CD4-positive, alpha-beta T cell (primary cell): ENCODE data around the gene SLC47A2. TPM values are rescaled to one million over a fixed set of nuclear protein-coding genes. Genes with fewer than 3 reads are reported as not detected.
"Not testable (repeated sequence)": the region's sequence is repeated elsewhere in the genome, so short reads cannot be mapped to it uniquely, and the experiment has no call there.

Experiments
- ATAC-seq: fragments of 200-7000 bp; cut with Tn5 transposase; one replicate; pipeline ENCODE4 v1.10.0; 2022; ENCODE audit warnings: mild to moderate bottlenecking; ENCODE audit not compliant: poor library complexity
- CTCF ChIA-PET: fragments of 350-600 bp; sonication (Branson Sonifier 250); formaldehyde crosslinking; loops from one replicate; lab custom pipeline; 2021; ENCODE audit warnings: antibody characterized with exemption, inconsistent platforms; lab: Charles Lee
- POLR2A ChIA-PET: fragments of 350-600 bp; sonication (Branson Sonifier 250); formaldehyde crosslinking; loops from one replicate; lab custom pipeline; 2021; ENCODE audit warnings: antibody characterized with exemption, inconsistent platforms; lab: Charles Lee
- DNase-seq, 14 experiments: peaks; one replicate each; pipeline ENCODE4 v3.0.0-alpha.2; 2013 to 2020; ENCODE audit warnings: mixed read lengths in 2 of 14
- H3K27ac ChIP-seq, 2 donors: one replicate each; pipeline versions ENCODE4 v1.5.1 to v1.7.0; 2013; ENCODE audit warnings: low read length in 2 of 2, low read depth in 1 of 2, mild to moderate bottlenecking in 1 of 2
- H3K27me3 ChIP-seq, 2 experiments: 1 replicate in 1 of 2; 2 replicates in 1 of 2; pipeline versions ENCODE4 v1.6.1 to v1.7.0; 2013; ENCODE audit warnings: low read length in 2 of 2, control low read depth in 1 of 2, mild to moderate bottlenecking in 1 of 2, moderate library complexity in 1 of 2; ENCODE audit not compliant: insufficient read depth in 2 of 2, control insufficient read depth in 1 of 2
- H3K36me3 ChIP-seq: one replicate; pipeline ENCODE4 v1.6.1; 2013; ENCODE audit warnings: low read length, control low read depth; ENCODE audit not compliant: insufficient read depth
- H3K4me1 ChIP-seq: one replicate; pipeline ENCODE4 v1.6.1; 2013; ENCODE audit warnings: low read length, control low read depth; ENCODE audit not compliant: insufficient read depth
- H3K4me3 ChIP-seq: one replicate; pipeline ENCODE4 v1.5.1; 2013; ENCODE audit warnings: mild to moderate bottlenecking, low read length, moderate library complexity
- H3K9me3 ChIP-seq, 2 experiments: 1 replicate in 1 of 2; 2 replicates in 1 of 2; pipeline versions ENCODE4 v1.6.1 to v1.7.0; 2013; ENCODE audit warnings: low read length in 2 of 2, mild to moderate bottlenecking in 2 of 2, control low read depth in 1 of 2, moderate library complexity in 1 of 2; ENCODE audit not compliant: control insufficient read depth in 1 of 2, insufficient read depth in 1 of 2
- H3K27ac Mint-ChIP-seq: one replicate; pipeline ENCODE4 v1.8.0; 2020; ENCODE audit warnings: mixed read lengths
- H3K27me3 Mint-ChIP-seq: one replicate; pipeline ENCODE4 v1.8.0; 2021; ENCODE audit warnings: mixed read lengths
- H3K36me3 Mint-ChIP-seq: one replicate; pipeline ENCODE4 v1.8.0; 2021; ENCODE audit warnings: low read depth, mixed read lengths
- H3K4me1 Mint-ChIP-seq: one replicate; pipeline ENCODE4 v1.8.0; 2021; ENCODE audit warnings: low read depth, mixed read lengths
- H3K4me3 Mint-ChIP-seq: one replicate; pipeline ENCODE4 v1.8.0; 2020; ENCODE audit warnings: mild to moderate bottlenecking, mixed read lengths
- H3K9me3 Mint-ChIP-seq: one replicate; pipeline ENCODE4 v1.8.0; 2020; ENCODE audit warnings: mixed read lengths
- CTCF ChIP-seq: fragments of 200-600 bp; IDR thresholded peaks from one replicate; pipeline ENCODE4 v1.8.0; 2022; ENCODE audit warnings: antibody characterized with exemption, mild to moderate bottlenecking
- intact Hi-C, 2 experiments: fragments of 100-400 bp; cut with DNase I in 1 of 2; cut with micrococcal nuclease in 1 of 2; formaldehyde crosslinking; loops; one replicate each; pipeline versions ENCODE4 v1.15.1 to v1.9.0; 2023 to 2025; cut with DNase I, micrococcal nuclease
- total RNA-seq, 174 experiments: library from RNA in 2 of 174; stranded (reverse) in 2 of 174; gene quantifications; one replicate each; pipeline ENCODE4 v1.2.3 and lab custom pipeline; 2021 to 2026

SLC47A2 gene
- total RNA-seq, 2 experiments from 2014 or later: not detected

- Histone ChIP-seq H3K27me3 (no peaks in the 10 kb centered on the region), H3K36me3 (peaks cover 17% of the 10 kb centered on the region), H3K4me3 (no peak overlapping the region), H3K4me1 (no peaks in the 10 kb centered on the region), H3K9me3 (no peaks in the 10 kb centered on the region), H3K27ac (no peak overlapping the region)
- no peak for DNase-seq
- H3K4me3 Mint-ChIP-seq: no peak overlapping the region
- H3K27me3 Mint-ChIP-seq: no peaks in the 10 kb centered on the region
- no peak for TF ChIP-seq CTCF
- intact Hi-C loops: no loop called here
- no peaks in the 10 kb centered on the region for H3K9me3 Mint-ChIP-seq
- ChIA-PET POLR2A (no interaction called here), CTCF (no interaction called here)
- no peaks in the 10 kb centered on the region for H3K4me1 Mint-ChIP-seq
- no peak for ATAC-seq
- no peak overlapping the region for H3K27ac Mint-ChIP-seq
- H3K36me3 Mint-ChIP-seq: peaks cover 44% of the 10 kb centered on the region
Measured at GRCh38 chr17:19671433-19671832, 45.0 kb downstream of the SLC47A2 start.

GRCh38 chr17:19670908-19671307 lies 45.5 kb downstream of the SLC47A2 start:
- no peaks in the 10 kb centered on the region for H3K9me3 ChIP-seq
- H3K36me3 Mint-ChIP-seq: peaks cover 44% of the 10 kb centered on the region
- no peak for ATAC-seq
- ChIA-PET POLR2A (interaction anchor here (0.7 kb wide), 1 partner anchor 105 kb away, joined by 3 read pairs; no protein-coding TSS in a partner anchor), CTCF (no interaction called here)
- H3K4me1 ChIP-seq: no peaks in the 10 kb centered on the region
- H3K9me3 Mint-ChIP-seq: no peaks in the 10 kb centered on the region
- no peak overlapping the region for H3K4me3 Mint-ChIP-seq
- intact Hi-C loops: no loop called here
- no peak overlapping the region for H3K4me3 ChIP-seq
- DNase-seq: no peak
- H3K27me3 Mint-ChIP-seq: no peaks in the 10 kb centered on the region
- no peak for TF ChIP-seq CTCF
- peaks cover 15% of the 10 kb centered on the region for H3K36me3 ChIP-seq
- no peak overlapping the region for H3K27ac Mint-ChIP-seq
- H3K27ac ChIP-seq: no peak overlapping the region
- H3K4me1 Mint-ChIP-seq: no peaks in the 10 kb centered on the region
- no peaks in the 10 kb centered on the region for H3K27me3 ChIP-seq

- CTCF ChIA-PET, H3K4me1 Mint-ChIP-seq, H3K9me3 ChIP-seq, H3K4me3 Mint-ChIP-seq, H3K4me3 ChIP-seq, H3K9me3 Mint-ChIP-seq, H3K4me1 ChIP-seq, DNase-seq, H3K27me3 Mint-ChIP-seq, H3K27ac ChIP-seq, ATAC-seq, POLR2A ChIA-PET, H3K27ac Mint-ChIP-seq, H3K27me3 ChIP-seq: not testable (repeated sequence)
- intact Hi-C loops: loop anchor here in 1 of 2 experiments (10.0 kb wide), 1 partner anchor 155 kb away; no protein-coding TSS in a partner anchor
- peaks cover 47% of the 10 kb centered on the region for H3K36me3 Mint-ChIP-seq
- H3K36me3 ChIP-seq: peaks cover 26% of the 10 kb centered on the region
Measured at GRCh38 chr17:19669680-19670079, 46.7 kb downstream of the SLC47A2 start.

GRCh38 chr17:19664821-19665181 lies 51.6 kb downstream of the SLC47A2 start:
- H3K27me3 Mint-ChIP-seq: no peaks in the 10 kb centered on the region
- H3K4me1 Mint-ChIP-seq: no peaks in the 10 kb centered on the region
- no peak overlapping the region for H3K27ac Mint-ChIP-seq
- Histone ChIP-seq H3K27me3 (no peaks in the 10 kb centered on the region), H3K27ac (no peak overlapping the region), H3K4me1 (no peaks in the 10 kb centered on the region), H3K4me3 (no peak overlapping the region), H3K36me3 (peaks cover 39% of the 10 kb centered on the region), H3K9me3 (no peaks in the 10 kb centered on the region)
- H3K4me3 Mint-ChIP-seq: no peak overlapping the region
- DNase-seq: no peak
- H3K9me3 Mint-ChIP-seq: no peaks in the 10 kb centered on the region
- peaks cover 61% of the 10 kb centered on the region for H3K36me3 Mint-ChIP-seq
- intact Hi-C loops: loop anchor here in 1 of 2 experiments (10.0 kb wide), 1 partner anchor 160 kb away; no protein-coding TSS in a partner anchor
- TF ChIP-seq CTCF: no peak
- ChIA-PET POLR2A (interaction anchor here (1.7 kb wide), 1 partner anchor 16 kb away, joined by 4 read pairs; the partner anchor contains the start of gene ALDH3A2), CTCF (no interaction called here)
- ATAC-seq: no peak
